Occipital lobe (tissue), 2 donors: Measurements from ENCODE around the gene IPO11. TPM values are rescaled to one million over a fixed set of nuclear protein-coding genes. Genes with fewer than 3 reads are reported as not detected.
A peak's percentile ranks its signal among the peaks of the same experiment; 100 is the strongest.

Experiments
- DNase-seq: peaks from one replicate; lab custom pipeline; 2025; lab: John Stamatoyannopoulos, UW
- total RNA-seq: library from RNA; depleted of rRNA; stranded (reverse); fragments of >200 nt; gene quantifications from one replicate; pipeline ENCODE4 v1.2.3, GENCODE V29; 2014

IPO11 gene
- total RNA-seq = 35.9 TPM

GRCh38 chr5:62412549-62413329 is at the start of gene IPO11:
TSS of gene IPO11 (plus strand) at chr5:62412763. CDS start at chr5:62437280, 24,517 bp downstream.
- peak; percentile 97 for DNase-seq

GRCh38 chr5:62369039-62369438 is 43.5 kb upstream of the IPO11 start:
- no peak for DNase-seq

DNA sequence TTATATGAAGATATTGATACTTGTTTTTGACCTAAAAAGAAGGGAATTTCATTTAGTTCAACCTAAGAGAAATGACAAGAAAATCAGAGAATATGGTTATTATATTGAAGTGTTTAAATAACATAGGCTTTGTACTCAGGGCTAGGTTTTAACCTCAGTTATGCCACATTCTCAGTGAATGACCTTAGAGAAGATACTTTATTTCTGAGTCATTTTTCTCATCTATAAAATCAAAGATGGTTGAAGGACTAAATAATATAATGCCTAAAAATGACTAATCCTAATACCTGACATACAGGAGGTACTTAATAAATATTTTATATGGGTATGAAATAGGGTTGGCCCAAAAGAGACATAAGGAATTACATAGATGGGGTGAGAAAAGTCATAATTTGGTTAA is 41.2 kb upstream of the IPO11 start:
- DNase-seq = no peak

DNA sequence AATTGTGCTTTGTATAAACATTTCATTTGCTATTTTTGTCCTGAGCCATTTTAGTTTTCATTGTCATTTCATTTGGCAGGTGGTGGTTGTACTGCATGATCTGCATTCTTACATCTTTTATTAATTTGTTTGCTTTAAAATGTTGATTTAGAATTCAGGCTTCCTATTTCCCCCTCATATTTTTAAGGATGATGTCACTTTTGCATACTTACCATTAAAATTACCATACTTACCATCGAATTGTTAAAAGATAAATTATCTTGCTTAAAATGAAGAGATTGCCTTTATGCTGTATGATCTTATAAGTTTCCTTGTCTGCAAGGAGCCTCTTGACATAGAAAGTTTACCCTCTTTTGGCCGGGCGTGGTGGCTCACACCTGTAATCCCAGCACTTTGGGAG is 40.0 kb upstream of the IPO11 start:
- no peak for DNase-seq

- DNase-seq = no peak
Observed at GRCh38 chr5:62373382-62373781, 39.2 kb upstream of the IPO11 start.

GRCh38 chr5:62374090-62374489 is 38.5 kb upstream of the IPO11 start:
- no peak for DNase-seq

DNA sequence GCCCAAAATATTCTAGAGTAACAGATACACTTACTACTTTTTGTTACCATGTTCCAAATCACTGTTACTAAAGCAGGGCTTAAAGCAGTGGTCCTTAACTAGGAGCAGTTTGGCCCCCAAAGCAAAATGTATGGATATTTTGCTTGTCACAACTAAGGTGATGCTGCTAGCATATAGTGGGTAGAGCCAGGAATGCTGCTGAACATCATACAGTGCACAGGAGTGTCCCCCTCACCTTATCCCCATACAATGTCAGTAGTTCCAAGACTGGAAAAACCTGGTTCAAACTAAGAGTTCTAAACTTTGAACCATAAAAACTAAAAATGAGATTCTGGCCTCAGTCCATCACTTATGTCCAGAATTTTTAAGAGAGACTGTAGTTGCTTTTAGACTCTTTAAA is 36.9 kb upstream of the IPO11 start:
- no peak for DNase-seq

GRCh38 chr5:62376064-62376463 is 36.5 kb upstream of the IPO11 start:
- DNase-seq = no peak

DNA sequence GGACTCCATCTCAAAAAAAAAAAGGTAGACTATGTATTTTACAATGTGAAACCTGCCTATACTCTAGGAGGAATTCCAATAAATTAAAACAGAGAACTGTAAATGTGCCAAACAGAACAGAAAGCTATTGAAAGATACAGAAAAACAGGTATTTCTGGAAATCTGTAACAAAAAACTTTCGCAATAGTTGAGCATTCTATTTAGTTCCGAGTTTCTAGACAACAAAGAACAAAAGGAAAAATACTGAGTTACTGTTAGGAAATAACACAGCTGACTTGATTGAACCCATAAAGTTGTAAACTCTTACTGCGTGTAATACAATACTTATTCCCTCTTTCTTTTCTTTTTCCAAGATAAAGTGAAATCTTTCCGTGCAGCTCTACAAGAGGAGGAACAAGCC is 27.4 kb upstream of the IPO11 start:
- DNase-seq = no peak

DNA sequence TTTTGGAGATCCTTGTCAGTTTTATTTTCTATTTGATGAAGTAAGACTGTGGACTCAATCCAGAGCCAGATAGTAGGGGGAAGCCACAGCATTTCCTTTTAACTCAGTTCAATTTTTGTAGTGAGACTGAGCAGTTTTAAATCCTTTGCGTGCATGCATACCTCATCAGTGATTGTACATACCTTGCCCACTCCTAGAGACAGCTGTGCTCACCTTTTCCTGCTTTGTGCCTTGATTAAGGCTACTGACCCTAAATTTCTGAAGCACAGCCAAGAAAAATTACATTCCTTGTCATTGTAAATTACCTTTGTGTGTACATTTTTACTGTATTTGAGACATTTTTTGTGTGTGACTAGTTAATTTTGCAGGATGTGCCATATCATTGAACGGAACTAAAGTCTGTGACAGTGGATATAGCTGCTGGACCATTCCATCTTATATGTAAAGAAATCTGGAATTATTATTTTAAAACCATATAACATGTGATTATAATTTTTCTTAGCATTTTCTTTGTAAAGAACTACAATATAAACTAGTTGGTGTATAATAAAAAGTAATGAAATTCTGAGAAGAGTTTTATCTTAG is 26.7 kb upstream of the IPO11 start:
- DNase-seq = no peak

DNA sequence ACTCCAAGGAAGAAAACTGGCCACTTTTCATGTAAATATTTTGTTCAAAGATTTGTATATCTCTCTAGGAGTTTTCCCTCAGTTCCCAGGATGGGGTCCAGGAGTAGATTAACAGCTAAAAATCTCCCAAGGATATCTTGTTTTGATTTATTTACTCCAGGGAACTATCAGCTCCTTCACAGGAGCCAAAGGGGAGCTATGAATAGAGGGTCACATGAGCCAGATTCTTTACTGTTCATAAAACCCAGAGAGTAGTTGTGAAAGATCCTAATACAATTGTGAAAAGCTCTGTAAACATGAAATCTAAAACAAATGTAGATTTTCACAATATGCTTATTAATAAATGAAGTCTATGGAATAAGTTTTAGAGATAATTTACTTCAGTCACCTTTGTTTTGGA is 25.7 kb upstream of the IPO11 start:
- DNase-seq = no peak

DNA sequence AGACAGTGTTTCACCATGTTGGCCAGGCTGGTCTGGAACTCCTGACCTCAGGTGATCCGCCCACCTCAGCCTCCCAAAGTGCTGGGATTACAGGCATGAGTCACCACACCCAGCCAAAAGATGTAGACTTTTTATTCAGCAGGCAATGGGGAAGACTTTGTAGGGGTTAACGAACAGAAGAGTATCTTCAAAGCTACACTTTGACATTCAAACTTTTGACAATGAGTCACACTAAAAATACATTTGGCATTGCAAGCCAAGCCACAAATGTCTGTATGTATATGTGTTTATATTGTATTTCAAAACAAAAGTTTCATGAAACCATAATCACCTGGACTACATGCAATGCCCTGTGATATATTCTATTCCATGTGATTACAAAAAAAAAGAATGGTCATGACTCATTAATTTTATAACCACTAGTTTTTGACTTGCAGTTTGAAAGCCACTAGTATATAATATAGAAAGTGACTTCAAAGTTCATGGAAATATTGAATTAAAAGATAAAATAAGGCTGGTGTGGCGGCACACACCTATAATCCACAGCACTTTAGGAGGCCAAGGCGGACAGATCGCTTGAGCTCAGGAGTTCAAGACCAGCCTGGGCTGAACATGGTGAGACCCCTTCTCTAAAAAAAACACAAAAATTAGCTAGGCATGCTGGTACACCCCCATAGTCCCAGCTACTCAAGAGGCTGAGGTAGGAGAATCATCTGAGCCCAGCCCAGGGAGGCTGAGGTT is 17.2 kb upstream of the IPO11 start:
- DNase-seq = no peak

DNA sequence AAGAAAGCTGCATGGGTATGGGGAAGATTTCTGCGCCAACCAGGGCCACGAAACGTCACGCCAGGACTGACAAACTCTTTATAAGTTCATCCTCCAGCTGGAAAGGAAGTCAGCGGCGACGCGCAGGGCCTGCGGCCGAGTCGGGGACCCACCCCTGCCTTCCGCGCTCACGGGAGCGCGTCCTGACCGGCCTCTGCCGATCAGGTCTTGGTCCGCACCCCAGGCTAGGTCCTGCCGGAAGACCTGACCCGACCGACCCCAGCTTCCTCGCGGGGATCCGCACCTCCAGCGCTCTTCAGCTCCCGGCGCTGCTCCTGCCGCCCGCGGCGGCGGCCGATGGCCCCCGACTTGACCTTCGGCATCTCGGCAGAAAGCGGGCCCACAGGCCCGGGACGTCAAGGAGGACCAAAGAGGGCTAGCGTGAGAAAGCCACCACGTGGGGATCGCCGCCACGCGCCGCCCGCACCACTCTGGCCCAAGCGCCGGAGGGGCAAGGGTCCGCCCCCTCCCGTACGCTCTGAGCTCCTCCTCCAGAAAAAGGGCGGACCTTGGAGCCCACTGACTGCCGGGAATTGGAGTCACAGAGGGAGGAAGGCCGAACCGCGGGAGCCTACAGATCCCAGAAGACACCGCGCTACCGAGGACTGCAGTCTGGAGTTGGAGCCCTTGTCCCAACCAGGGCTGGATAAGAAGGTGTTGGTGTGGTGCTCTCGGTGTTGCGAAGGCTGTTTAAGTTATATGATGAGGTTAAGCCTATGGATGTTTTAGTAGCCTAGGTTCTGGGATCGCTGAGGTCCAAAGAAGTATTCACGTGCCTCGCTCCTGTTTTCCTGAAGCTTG is 8.9 kb upstream of the IPO11 start, which contains the start of gene DIMT1:
Gene DIMT1 (minus strand): TSS at position 495 of the 840 bp plus-strand sequence. CDS start 133 bp downstream, at position 362.
- peak; percentile 97 for DNase-seq

- no peak for DNase-seq
Observed at GRCh38 chr5:62413711-62414110, 1.1 kb downstream of the IPO11 start.

DNA sequence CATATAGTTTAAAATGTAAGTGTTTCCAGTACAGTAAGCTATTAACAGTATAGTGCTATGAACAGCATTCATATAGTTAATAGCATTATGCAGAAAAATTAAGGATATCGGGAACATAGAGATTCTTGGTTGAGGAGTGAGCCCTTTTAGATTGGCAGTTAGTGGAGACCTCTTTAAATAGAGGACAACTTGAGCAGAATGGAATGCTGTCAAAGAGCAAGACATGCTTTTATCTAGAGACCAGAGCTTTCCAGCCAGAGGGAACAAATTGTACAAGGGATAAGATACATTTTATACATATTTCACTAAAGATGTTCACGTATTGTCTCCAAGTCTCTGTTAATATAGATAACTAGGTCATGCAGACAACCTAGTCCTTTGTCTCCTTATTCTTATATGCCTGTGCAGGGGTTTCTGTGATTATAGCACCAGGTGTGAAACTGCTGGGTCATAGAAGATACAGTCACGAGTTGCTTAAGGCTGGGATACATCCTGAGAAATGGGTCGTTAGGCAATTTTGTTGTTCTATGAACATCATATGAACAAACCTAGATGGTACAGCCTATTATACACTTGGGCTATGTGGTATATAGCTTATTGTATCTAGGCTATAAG is 6.0 kb downstream of the IPO11 start:
- no peak for DNase-seq

- no peak for DNase-seq
Observed at GRCh38 chr5:62419609-62420008, 7.0 kb downstream of the IPO11 start.

- no peak for DNase-seq
Observed at GRCh38 chr5:62421414-62421813, 8.9 kb downstream of the IPO11 start.

- no peak for DNase-seq
Observed at GRCh38 chr5:62424763-62425162, 12.2 kb downstream of the IPO11 start.

GRCh38 chr5:62431735-62432620 is 19.4 kb downstream of the IPO11 start:
- DNase-seq = no peak

DNA sequence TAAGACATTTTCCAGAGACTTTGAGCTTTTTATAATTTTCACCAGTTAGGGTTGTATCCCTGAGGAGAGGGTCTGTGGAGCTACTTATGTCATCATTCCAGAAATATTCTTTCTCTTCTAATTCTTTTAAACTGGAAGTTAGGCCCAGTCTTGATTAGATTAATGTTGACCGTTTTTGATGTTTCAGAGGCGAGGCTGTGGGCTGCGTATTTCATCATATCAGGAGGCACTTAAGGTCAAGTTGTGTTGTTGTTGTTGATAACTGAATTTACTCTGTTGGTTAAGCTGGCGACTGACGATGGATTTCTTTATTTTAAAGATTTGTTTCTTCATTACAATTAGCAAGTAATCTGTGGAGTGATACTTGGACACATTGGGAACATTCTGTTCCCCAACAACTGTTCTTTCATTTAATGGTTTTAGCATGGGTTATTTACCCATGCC is 20.1 kb downstream of the IPO11 start:
- DNase-seq = no peak
